Hepatic stellate cell (primary cell): Measurements from ENCODE around the gene RUNX1.

Experiments
- DNase-seq: peaks from one replicate; pipeline ENCODE4 v3.0.0; 2011; ENCODE audit warnings: low spot score

RUNX1 gene

GRCh38 chr21:34946385-34946840 is 102.7 kb downstream of the RUNX1 start:
- DNase-seq = no peak

- DNase-seq = no peak
Observed at GRCh38 chr21:34945288-34945687, 103.8 kb downstream of the RUNX1 start.

GRCh38 chr21:34944015-34944755 is 104.9 kb downstream of the RUNX1 start:
- DNase-seq = no peak

- no peak for DNase-seq
Observed at GRCh38 chr21:34942911-34943310, 106.2 kb downstream of the RUNX1 start.

DNA sequence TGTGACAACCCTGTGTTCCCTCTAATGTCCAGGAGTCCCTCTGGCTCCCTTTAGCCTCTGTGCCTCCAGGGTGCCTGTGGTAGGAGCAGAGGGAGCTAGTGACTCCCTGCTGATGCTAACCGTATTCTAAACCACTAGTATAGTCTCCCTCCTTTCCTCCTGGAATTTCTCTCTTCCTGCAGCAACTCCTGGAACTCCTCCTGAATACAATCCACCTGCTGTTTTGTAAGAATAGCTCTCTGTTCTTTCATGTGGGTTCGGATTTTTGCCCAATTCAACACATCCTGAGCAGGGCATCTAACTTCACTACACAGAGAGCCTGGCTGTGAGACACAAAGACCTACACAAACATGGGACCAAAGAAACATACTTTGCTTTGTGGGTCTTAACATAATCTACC is 107.9 kb downstream of the RUNX1 start:
- DNase-seq = no peak

GRCh38 chr21:34939673-34940331 is 109.3 kb downstream of the RUNX1 start:
- no peak for DNase-seq

- DNase-seq = no peak
Observed at GRCh38 chr21:34938089-34938764, 110.9 kb downstream of the RUNX1 start.

DNA sequence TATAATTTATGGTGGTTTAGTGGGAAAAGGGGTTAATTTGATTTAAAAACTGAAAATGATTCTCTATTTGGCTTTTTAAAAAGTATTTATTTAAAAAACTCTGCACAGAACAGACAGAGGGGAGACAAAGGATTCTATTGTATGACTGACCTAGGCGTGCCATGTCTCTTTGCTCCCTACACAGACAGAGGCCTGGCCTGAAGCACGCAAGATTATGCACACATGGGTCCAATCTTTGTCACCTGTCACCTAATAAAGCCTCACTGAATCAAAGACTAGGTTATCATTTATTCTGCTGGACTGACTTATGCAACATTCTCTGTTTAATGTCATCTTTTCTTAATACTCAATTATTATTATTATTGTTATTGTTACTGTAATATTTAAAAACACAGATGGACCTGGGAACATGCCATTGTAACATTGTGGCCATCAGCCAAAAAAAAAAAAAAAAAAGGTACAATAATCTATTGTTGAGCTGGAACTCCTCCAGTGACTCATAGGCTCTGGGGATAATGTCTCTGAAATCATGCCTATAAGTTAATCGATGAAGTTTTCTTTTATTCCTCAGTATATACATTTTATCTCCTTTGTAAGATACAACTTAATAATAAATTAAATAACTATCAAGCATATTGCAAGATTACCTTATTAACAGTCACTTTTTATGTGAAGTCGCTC is 112.1 kb downstream of the RUNX1 start:
- no peak for DNase-seq

GRCh38 chr21:34936371-34936789 is 112.7 kb downstream of the RUNX1 start:
- no peak for DNase-seq

DNA sequence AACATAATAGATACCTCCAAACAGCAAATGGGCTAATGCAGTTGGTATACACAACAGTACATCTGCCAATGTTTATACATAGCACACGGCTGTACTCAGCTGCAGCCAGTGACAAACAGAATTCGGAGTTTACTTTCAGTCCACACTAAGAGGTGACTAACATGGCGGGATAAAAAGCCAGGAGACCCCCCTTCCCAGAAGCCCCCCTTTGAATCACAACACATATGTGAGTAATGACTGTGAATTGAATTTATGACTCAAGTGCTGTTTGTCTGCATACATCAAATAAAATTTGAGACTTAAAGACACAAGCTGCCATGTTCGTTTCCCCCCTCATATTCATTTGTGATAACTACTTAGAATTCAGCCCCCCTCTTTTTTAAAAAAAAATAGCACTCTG is 113.2 kb downstream of the RUNX1 start:
- DNase-seq = no peak

DNA sequence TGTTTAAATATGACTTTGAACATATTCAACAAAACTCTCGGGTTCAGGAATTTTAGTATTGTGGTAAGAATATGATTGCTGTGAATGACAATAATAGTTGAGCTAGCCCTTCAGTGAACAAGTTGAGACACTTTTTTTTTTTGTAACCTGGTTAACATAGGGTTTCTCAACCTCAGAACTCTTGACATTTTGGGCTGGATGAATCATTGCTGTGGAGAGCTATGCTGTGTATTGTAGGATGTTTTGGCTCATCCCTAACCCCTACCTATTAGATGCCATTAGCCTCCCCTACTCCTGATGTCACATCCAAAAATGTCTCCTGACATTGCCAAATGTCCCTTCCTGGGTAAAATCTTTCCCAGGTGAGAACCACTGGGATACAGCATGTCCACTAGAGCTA is 113.7 kb downstream of the RUNX1 start:
- DNase-seq = no peak

- no peak for DNase-seq
Observed at GRCh38 chr21:34934350-34934749, 114.8 kb downstream of the RUNX1 start.

DNA sequence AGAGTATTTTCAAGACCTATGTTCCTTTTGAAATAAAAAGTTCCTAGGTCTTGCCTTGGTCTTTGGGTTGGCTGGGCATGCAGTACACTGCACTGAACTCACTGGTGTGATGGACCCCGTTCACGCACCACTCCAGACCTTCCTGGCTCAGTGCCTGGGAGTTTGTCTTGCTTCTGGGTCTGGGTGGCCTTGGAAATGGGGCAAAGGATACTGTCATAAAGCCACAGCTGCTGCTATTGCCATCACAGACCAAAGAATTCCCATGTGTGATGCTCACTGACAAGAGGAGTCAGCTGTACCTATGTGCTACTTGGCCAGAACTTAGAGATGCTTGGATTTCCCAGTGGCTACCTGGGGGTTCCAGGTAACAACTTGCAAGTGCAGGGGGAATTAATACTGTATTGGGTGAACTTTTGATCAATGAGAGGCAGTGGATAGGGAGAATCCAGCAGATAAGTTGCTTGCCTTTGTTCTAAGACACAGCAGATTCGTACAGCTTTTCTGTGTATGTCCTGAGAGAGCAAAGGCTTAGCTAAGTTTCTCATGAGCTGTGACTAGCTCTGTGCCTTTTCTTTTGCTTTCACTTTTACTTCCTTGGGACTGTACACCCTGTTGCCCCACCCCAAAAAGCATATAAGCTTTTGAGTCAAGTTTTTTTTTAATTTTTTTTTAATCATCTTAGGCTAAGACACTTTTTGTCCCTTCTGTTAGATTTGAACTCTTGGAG is 115.3 kb downstream of the RUNX1 start:
- no peak for DNase-seq

GRCh38 chr21:34932233-34932632 is 116.9 kb downstream of the RUNX1 start:
- no peak for DNase-seq

- no peak for DNase-seq
Observed at GRCh38 chr21:34930971-34931370, 118.1 kb downstream of the RUNX1 start.

- no peak for DNase-seq
Observed at GRCh38 chr21:34928637-34929036, 120.5 kb downstream of the RUNX1 start.

DNA sequence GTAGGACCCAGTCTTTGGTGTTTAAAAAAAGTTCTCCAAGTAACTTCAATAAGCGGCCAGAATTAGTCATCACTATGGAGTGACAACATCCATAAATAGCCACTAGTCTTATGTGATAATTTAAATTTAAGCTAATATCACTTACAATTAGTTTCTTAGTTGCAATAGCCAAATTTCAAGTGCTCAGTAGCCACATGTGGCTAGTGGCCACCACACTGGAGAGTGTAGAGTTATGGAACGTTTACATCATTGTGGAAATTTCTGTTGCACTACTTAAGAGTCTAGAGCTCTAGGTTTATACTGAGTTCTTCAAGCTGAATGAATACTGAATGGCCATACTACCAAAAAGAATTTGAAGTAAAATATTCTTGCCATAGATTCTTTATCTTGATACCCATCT is 121.1 kb downstream of the RUNX1 start:
- no peak for DNase-seq

- peak; percentile 19 for DNase-seq
Observed at GRCh38 chr21:34926803-34927467, 122.2 kb downstream of the RUNX1 start.

DNA sequence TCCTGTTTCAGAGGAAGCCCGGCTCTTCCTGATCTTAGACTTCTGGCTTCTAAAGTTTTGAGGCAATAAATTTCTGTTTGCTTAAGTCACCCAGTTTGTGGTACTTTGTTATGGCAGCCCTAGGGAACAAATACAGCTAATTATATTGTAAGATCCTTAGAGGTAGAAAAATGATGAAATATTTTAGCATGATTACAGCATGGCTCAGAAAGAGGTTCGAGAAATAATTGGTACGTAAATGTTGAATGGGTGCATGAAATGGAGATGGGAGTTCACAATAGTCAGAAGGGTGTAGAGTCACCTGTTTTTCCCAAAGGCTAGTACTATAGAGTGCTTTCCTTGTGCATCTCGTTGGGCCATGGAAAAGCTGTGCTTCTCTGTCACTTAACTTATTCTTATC is 123.5 kb downstream of the RUNX1 start:
- DNase-seq = no peak

DNA sequence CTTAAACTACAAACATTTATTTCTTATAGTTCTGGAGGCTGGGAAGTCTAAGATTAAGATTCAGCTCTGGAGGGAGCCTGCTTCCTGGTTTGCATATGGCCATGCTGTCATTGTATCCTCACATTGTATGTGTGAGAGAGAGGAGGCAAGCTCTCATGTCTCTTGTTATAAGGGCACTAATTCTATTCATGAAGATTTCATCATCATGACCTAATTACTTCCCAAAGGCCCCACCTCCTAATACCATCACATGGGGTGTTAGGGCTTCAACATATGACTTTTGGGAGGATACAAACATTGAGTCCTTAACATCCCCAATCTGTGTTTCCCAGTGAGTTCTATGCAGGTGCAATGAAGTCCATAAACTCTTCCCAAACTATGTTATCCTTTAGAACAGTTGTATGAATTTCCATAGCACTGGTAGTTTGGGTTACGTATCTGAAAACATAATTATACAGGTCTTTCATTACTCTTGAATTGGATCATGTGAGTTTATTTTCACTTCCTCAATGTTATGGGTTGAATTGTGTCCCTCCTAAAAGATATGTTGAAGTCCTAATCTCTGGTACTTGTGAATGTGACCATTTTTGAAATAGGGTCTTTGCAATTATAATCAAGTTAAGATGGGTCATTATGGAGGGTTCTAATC is 124.2 kb downstream of the RUNX1 start:
- DNase-seq = no peak

- DNase-seq = no peak
Observed at GRCh38 chr21:34924194-34924593, 124.9 kb downstream of the RUNX1 start.
